HepG2 (cell line): ENCODE measurements around the gene GMPPB. TPM values are rescaled to one million over a fixed set of nuclear protein-coding genes. Genes with fewer than 3 reads are reported as not detected.

ENCODE experiments used
- ATAC-seq: fragments of 200-7000 bp; cut with Tn5 transposase; 3 replicates; pipeline ENCODE4 v1.9.1; 2020; ENCODE audit warnings: mild to moderate bottlenecking, moderate library complexity
- BruUV-seq: library from RNA; stranded (reverse); fragments of 400-500 nt; replicated peaks from 2 replicates; lab custom pipeline; 2021; lab: Mats Ljungman, UMichigan
- CTCF ChIA-PET: fragments of 300-600 bp; formaldehyde crosslinking; extraction: SDS; loops from one replicate; lab custom pipeline; 2021; ENCODE audit warnings: low total read pairs, inconsistent platforms, low intra/inter-chr PET ratio; lab: Yijun Ruan, JAX
- POLR2A ChIA-PET: fragments of 350-600 bp; sonication (Branson Sonifier 250); formaldehyde crosslinking; loops from one replicate; lab custom pipeline; 2020; ENCODE audit warnings: antibody characterized with exemption, inconsistent platforms; lab: Yijun Ruan, JAX
- DNase-seq: peaks from one replicate; pipeline ENCODE4 v3.0.0-alpha.2; 2015; ENCODE audit warnings: low spot score
- FAIRE-seq: peaks from 3 replicates; lab custom pipeline; 2011; peaks lifted over from hg19 to GRCh38; lab: Jason Lieb, UNC
- H2AFZ ChIP-seq: one replicate; pipeline ENCODE4 v1.6.1; 2011; ENCODE audit warnings: low read length, inconsistent platforms
- H3K27ac ChIP-seq: fragments of 300-600 bp; 3 replicates; pipeline ENCODE4 v1.8.0; 2011; ENCODE audit warnings: mixed run types, mild to moderate bottlenecking, mixed read lengths, low read length, inconsistent platforms; ENCODE audit not compliant: insufficient read depth; ENCODE audit errors: extremely low read length
- H3K27me3 ChIP-seq, 2 experiments: fragments of 200-600 bp in 1 of 2; 2 replicates in 1 of 2; 3 replicates in 1 of 2; pipeline versions ENCODE4 v1.6.0 to v1.8.0; 2011; ENCODE audit warnings: low read length in 2 of 2, mild to moderate bottlenecking in 2 of 2, moderate library complexity in 2 of 2, inconsistent platforms in 1 of 2; ENCODE audit not compliant: insufficient read depth in 2 of 2, control insufficient read depth in 1 of 2
- H3K36me3 ChIP-seq, 2 experiments: fragments of 200-600 bp in 1 of 2; replicated peaks in 1 of 2; 2 replicates in 1 of 2; 3 replicates in 1 of 2; pipeline versions ENCODE4 v1.5.1 to v1.8.0; 2011; ENCODE audit warnings: low read length in 2 of 2, inconsistent platforms in 1 of 2; ENCODE audit not compliant: insufficient read depth in 2 of 2, control insufficient read depth in 1 of 2
- H3K4me1 ChIP-seq: 2 replicates; pipeline ENCODE4 v1.5.1; 2012; ENCODE audit warnings: low read length, inconsistent platforms; ENCODE audit not compliant: insufficient read depth
- H3K4me2 ChIP-seq: 2 replicates; pipeline ENCODE4 v1.6.0; 2011; ENCODE audit warnings: low read depth, low read length, inconsistent platforms
- H3K4me3 ChIP-seq, 3 experiments: fragments of 200-600 bp in 1 of 3; sonication (generic), shearing (Covaris generic) in 1 of 3; replicated peaks in 1 of 3; 2 replicates each; pipeline ENCODE4 v1.5.1; 2011 to 2016; ENCODE audit warnings: low read length in 3 of 3, inconsistent platforms in 2 of 3, low read depth in 2 of 3, mild to moderate bottlenecking in 2 of 3, control low read depth in 1 of 3, mixed read lengths in 1 of 3; ENCODE audit not compliant: insufficient read depth in 1 of 3
- H3K79me2 ChIP-seq: one replicate; pipeline ENCODE4 v1.6.1; 2011; ENCODE audit warnings: low read length, inconsistent platforms; ENCODE audit not compliant: insufficient read depth
- H3K9ac ChIP-seq: 2 replicates; pipeline ENCODE4 v1.6.0; 2011; ENCODE audit warnings: mild to moderate bottlenecking, low read depth, low read length, inconsistent platforms; ENCODE audit not compliant: insufficient read depth
- H3K9me3 ChIP-seq: 2 replicates; pipeline ENCODE4 v1.5.1; 2012; ENCODE audit warnings: mild to moderate bottlenecking, low read length
- H4K20me1 ChIP-seq: 2 replicates; pipeline ENCODE4 v1.6.0; 2011; ENCODE audit warnings: inconsistent platforms, mild to moderate bottlenecking, low read length, moderate library complexity; ENCODE audit not compliant: insufficient read depth
- KAT8 ChIP-seq: IDR thresholded peaks from 2 replicates; pipeline ENCODE4 v1.6.1; 2016; ENCODE audit warnings: missing genetic modification reagents, missing compliant biosample characterization
- SATB2 ChIP-seq: sonication (generic); formaldehyde crosslinking; IDR thresholded peaks from 2 replicates; pipeline ENCODE4 v1.5.0; 2020; ENCODE audit warnings: missing genetic modification reagents
- ZC3H13 ChIP-seq: sonication (generic); formaldehyde crosslinking; IDR thresholded peaks from 2 replicates; pipeline ENCODE4 v1.8.1; 2023; ENCODE audit warnings: mild to moderate bottlenecking, missing genetic modification reagents, moderate library complexity
- ZFP1 ChIP-seq: IDR thresholded peaks from 2 replicates; pipeline ENCODE4 v1.6.1; 2016
- ZFP36 ChIP-seq: fragments of 150-350 bp; IDR thresholded peaks from 2 replicates; pipeline ENCODE4 v1.6.1; 2018; ENCODE audit warnings: borderline replicate concordance, low read length, low read depth; ENCODE audit not compliant: partially characterized antibody
- ZFP37 ChIP-seq: sonication (generic); formaldehyde crosslinking; IDR thresholded peaks from 2 replicates; pipeline ENCODE4 v1.4.0; 2020; ENCODE audit warnings: missing genetic modification reagents, borderline replicate concordance
- ZFY ChIP-seq: sonication (generic); formaldehyde crosslinking; IDR thresholded peaks from 2 replicates; pipeline ENCODE4 v1.4.0; 2020; ENCODE audit warnings: missing genetic modification reagents
- WGBS: methylation state at CpG from one replicate; pipeline ENCODE4 v1.1.6; 2017; ENCODE audit warnings: low lambda C conversion rate; 5-methylcytosine and 5-hydroxymethylcytosine counted together
- in situ Hi-C: cut with HindIII; loops from 2 replicates; pipeline ENCODE4 v1.10.0; 2017; ENCODE audit warnings: low pct_unique_long_range_greater_than_20kb; ENCODE audit not compliant: extremely low pct_ligation_motif_present
- intact Hi-C: fragments of 100-400 bp; cut with micrococcal nuclease; formaldehyde crosslinking; loops from one replicate; pipeline ENCODE4 v1.10.0; 2022; ENCODE audit not compliant: unreplicated experiment
- polyA plus RNA-seq, 8 experiments: library from polyadenylated mRNA; depleted of rRNA in 3 of 8; stranded (reverse) in 7 of 8; unstranded in 1 of 8; fragments of >200 nt; fragmentation: Illumina TruSeq in 4 of 8; extraction: Trizol in 4 of 8; gene quantifications; 2 replicates each; pipeline versions ENCODE4 v1.2.1 to v1.2.3, GENCODE V29; 2011 to 2016; ENCODE audit warnings: low read depth in 4 of 8, missing spikeins in 1 of 8, mixed read lengths in 1 of 8; ENCODE audit not compliant: insufficient read depth in 1 of 8
- total RNA-seq, 5 experiments: library from RNA; depleted of rRNA; stranded (reverse); fragments of >200 nt; fragmentation: Illumina TruSeq; extraction: Trizol; gene quantifications; 2 replicates each; pipeline ENCODE4 v1.2.3, GENCODE V29; 2016; ENCODE audit warnings: low read depth in 1 of 5
- TF ChIP-seq, protein P1 (sequence below): IDR thresholded peaks from 2 replicates; pipeline ENCODE4 v1.6.1; 2016; ENCODE audit warnings: low read depth, control low read depth
- TF ChIP-seq, protein P2 (sequence below): sonication (generic); formaldehyde crosslinking; IDR thresholded peaks from 2 replicates; pipeline ENCODE4 v1.8.1; 2023; ENCODE audit warnings: mild to moderate bottlenecking, inconsistent platforms, moderate library complexity, missing genetic modification reagents, borderline replicate concordance
- TF ChIP-seq, protein P3 (sequence below): sonication (generic); formaldehyde crosslinking; IDR thresholded peaks from 2 replicates; pipeline ENCODE4 v1.4.0; 2020; ENCODE audit warnings: mild to moderate bottlenecking, missing genetic modification reagents

GMPPB gene
- total and polyA plus RNA-seq, 2 of the 13 experiments (the other 11 are each of a cell fraction or from before 2014, with no cell fraction given), result 6.5 to 23.1 TPM

DNA sequence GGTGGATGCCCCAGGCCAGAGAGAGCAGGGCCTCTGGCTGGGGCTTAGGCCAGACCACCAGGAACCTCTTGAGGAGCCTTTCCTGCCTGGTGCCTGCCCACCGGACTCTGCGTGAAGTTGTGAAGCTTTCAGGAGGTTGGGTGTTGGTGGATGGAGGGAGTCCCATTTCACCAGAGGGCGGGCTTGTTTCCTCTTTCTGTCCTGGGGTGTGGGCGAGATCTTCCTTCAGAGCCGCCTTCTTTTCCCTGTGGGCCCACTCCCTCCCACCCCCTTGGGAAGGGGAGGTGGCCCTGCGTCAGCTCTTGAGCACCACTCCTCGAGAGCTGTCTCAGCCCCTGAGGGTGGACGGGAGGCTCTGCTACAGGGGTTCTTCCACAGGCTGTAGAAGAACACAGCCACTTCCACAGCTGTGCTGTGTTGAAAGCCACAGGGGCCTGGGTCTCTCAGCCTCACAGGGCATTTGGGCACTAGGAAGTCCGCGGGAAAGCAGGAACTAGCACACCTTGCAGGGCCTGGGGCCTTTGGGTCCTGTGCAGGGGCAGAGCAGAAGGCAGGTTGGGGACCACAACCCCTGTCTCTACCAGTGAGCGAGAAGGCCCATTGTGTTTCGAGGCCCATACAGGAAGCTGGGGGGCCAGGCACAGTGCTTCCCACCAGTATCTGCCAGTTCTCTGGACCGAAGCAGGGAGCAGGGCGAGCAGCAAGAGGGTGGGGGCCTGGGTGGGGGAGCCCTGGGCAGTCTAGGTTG lies 6.4 kb downstream of the GMPPB start:
- Histone ChIP-seq H3K4me1 (peaks cover 16% of the 10 kb centered on the region), H3K4me3 (no peak overlapping the region), H2AFZ (no peak overlapping the region), H3K9me3 (no peaks in the 10 kb centered on the region), H3K36me3 (peaks cover 18% of the 10 kb centered on the region in 2 experiments; a peak in 4 of 5 replicates), H3K27me3 (no peaks in the 10 kb centered on the region), H3K9ac (no peak overlapping the region), H3K79me2 (peaks cover 2% of the 10 kb centered on the region), H4K20me1 (no peaks in the 10 kb centered on the region), H3K4me2 (no peak overlapping the region), H3K27ac (no peak overlapping the region)
- CTCF ChIA-PET, result no interaction called here
- no peak for ATAC-seq
- BruUV-seq, result no TSS peak
- POLR2A ChIA-PET, result no interaction called here
- WGBS, result 95% methylated on average over 10 of the region's 14 CpGs
- DNase-seq, result no peak
- FAIRE-seq, result no peak
- TF ChIP-seq SATB2 (CRISPR knock-in tag) (no peak), ZFP36 (no peak), ZC3H13 (CRISPR knock-in tag) (peak; percentile 3)
- in situ Hi-C loops, result no loop called here
- intact Hi-C loops, result no loop called here

DNA sequence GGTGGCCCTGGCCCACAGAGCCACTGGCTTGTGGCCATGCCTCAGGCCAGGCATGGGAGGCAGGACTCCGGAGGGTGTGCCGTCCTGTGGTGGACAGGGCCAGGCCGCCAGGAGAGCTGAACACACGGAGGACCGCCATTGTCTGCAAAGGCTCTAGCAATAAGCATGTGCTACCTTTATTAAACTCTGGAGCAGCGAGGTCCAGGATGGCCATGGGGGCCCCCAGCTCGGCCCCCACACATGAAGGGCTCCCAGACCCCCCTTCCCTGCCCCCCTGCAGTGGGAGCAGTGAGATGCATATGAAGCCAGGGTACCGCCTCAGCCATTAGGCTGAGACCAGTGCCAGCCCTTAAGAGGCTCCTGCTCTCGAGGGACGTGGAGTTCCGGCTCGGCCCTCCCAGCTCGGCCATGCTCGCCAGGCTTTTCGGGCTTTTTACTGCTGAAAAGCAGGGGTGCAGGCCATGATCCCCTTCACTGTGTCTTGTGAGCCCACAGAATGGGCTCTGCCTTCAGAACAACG lies 7.0 kb downstream of the GMPPB start:
- intact Hi-C loops, result no loop called here

More for the DNA sequence above, 7.0 kb downstream of the GMPPB start:
- Histone ChIP-seq H3K9ac (no peak overlapping the region), H3K27me3 (no peaks in the 10 kb centered on the region), H3K27ac (no peak overlapping the region), H3K79me2 (no peaks in the 10 kb centered on the region), H3K4me3 (no peak overlapping the region)
- in situ Hi-C loops, result no loop called here
- ChIA-PET POLR2A (no interaction called here), CTCF (no interaction called here)
- no TSS peak for BruUV-seq
- DNase-seq, result no peak
- TF ChIP-seq, protein P1, sequence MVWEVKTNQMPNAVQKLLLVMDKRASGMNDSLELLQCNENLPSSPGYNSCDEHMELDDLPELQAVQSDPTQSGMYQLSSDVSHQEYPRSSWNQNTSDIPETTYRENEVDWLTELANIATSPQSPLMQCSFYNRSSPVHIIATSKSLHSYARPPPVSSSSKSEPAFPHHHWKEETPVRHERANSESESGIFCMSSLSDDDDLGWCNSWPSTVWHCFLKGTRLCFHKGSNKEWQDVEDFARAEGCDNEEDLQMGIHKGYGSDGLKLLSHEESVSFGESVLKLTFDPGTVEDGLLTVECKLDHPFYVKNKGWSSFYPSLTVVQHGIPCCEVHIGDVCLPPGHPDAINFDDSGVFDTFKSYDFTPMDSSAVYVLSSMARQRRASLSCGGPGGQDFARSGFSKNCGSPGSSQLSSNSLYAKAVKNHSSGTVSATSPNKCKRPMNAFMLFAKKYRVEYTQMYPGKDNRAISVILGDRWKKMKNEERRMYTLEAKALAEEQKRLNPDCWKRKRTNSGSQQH (CRISPR knock-in tag), result no peak
- TF ChIP-seq KAT8 (CRISPR knock-in tag) (no peak), ZFP1 (CRISPR knock-in tag) (no peak), ZFY (CRISPR knock-in tag) (0 out of 2 replicates have a peak, but pooled peaks have one; percentile 15), ZFP37 (CRISPR knock-in tag) (no peak)
- TF ChIP-seq, protein P2, sequence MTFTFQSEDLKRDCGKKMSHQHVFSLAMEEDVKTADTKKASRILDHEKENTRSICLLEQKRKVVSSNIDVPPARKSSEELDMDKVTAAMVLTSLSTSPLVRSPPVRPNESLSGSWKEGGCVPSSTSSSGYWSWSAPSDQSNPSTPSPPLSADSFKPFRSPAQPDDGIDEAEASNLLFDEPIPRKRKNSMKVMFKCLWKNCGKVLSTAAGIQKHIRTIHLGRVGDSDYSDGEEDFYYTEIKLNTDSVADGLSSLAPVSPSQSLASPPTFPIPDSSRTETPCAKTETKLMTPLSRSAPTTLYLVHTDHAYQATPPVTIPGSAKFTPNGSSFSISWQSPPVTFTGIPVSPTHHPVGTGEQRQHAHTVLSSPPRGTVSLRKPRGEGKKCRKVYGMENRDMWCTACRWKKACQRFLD, result no peak
- TF ChIP-seq, protein P3, sequence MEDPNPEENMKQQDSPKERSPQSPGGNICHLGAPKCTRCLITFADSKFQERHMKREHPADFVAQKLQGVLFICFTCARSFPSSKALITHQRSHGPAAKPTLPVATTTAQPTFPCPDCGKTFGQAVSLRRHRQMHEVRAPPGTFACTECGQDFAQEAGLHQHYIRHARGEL, result no peak
- TF ChIP-seq, all 625 proteins: peak for 1
- H3K4me2 ChIP-seq, result no peak overlapping the region
- no peaks in the 10 kb centered on the region for H4K20me1 ChIP-seq
- 98% methylated on average over 9 of the region's 16 CpGs for WGBS
- no peak overlapping the region for H2AFZ ChIP-seq
- H3K4me1 ChIP-seq, result peaks cover 21% of the 10 kb centered on the region
- no peaks in the 10 kb centered on the region for H3K9me3 ChIP-seq
- FAIRE-seq (no peak), ATAC-seq (no peak)
- H3K36me3 ChIP-seq, result peaks cover 14 to 16% of the 10 kb centered on the region in 2 experiments; a peak in 4 of 5 replicates
